PC-9 (cell line): ENCODE data around the gene LIMS1. TPM values are rescaled to one million over a fixed set of nuclear protein-coding genes. Genes with fewer than 3 reads are reported as not detected.
A peak's percentile ranks its signal among the peaks of the same experiment; 100 is the strongest.

Experiments
- Bru-seq: library from RNA; stranded (reverse); fragments of 400-500 nt; gene quantifications from one replicate; lab custom pipeline; 2021; lab: Mats Ljungman, UMichigan
- BruChase-seq, 2 experiments: library from RNA; stranded (reverse); fragments of 400-500 nt; gene quantifications; one replicate each; lab custom pipeline; 2021; lab: Mats Ljungman, UMichigan
- BruUV-seq: library from RNA; stranded (reverse); fragments of 400-500 nt; replicated peaks from 2 replicates; lab custom pipeline; 2021; lab: Mats Ljungman, UMichigan
- CTCF ChIA-PET: fragments of 300-600 bp; sonication (Branson Sonifier 250); formaldehyde crosslinking; loops from one replicate; lab custom pipeline; 2022; ENCODE audit warnings: antibody characterized with exemption; lab: Charles Lee
- POLR2A ChIA-PET: fragments of 300-600 bp; sonication (Branson Sonifier 250); formaldehyde crosslinking; loops from one replicate; lab custom pipeline; 2022; ENCODE audit warnings: antibody characterized with exemption; ENCODE audit not compliant: unreplicated experiment; lab: Charles Lee
- DNase-seq, 2 experiments: peaks; one replicate each; pipeline versions ENCODE4 v3.0.0 to v3.0.0-alpha.2; 2015 to 2022; ENCODE audit warnings: mixed read lengths in 1 of 2
- H2AFZ ChIP-seq: fragments of 200-600 bp; sonication (generic); 2 replicates; pipeline ENCODE4 v1.8.1; 2017; ENCODE audit warnings: antibody characterized with exemption
- H3F3A ChIP-seq: fragments of 200-600 bp; sonication (generic); 2 replicates; pipeline ENCODE4 v1.8.1; 2017; ENCODE audit warnings: antibody characterized with exemption, mild to moderate bottlenecking, low read depth; ENCODE audit not compliant: insufficient read depth
- H3K27ac ChIP-seq: fragments of 200-600 bp; sonication (generic); 2 replicates; pipeline ENCODE4 v1.6.1; 2016; ENCODE audit warnings: mixed run types
- H3K27me3 ChIP-seq: fragments of 200-600 bp; sonication (generic); 2 replicates; pipeline ENCODE4 v1.6.1; 2016; ENCODE audit warnings: low read depth, mixed run types; ENCODE audit not compliant: insufficient read depth
- H3K36me3 ChIP-seq: fragments of 200-600 bp; sonication (generic); 2 replicates; pipeline ENCODE4 v1.6.1; 2016; ENCODE audit warnings: low read depth, mixed run types
- H3K4me1 ChIP-seq: fragments of 200-600 bp; sonication (generic); replicated peaks from 2 replicates; pipeline ENCODE4 v1.6.1; 2016; ENCODE audit warnings: mixed run types; ENCODE audit not compliant: insufficient read depth
- H3K4me2 ChIP-seq: fragments of 200-600 bp; sonication (generic); 2 replicates; pipeline ENCODE4 v1.6.1; 2017; ENCODE audit warnings: mixed run types
- H3K4me3 ChIP-seq: fragments of 200-600 bp; sonication (generic); 2 replicates; pipeline ENCODE4 v1.6.1; 2016; ENCODE audit warnings: mixed run types
- H3K79me2 ChIP-seq: fragments of 200-600 bp; sonication (generic); 2 replicates; pipeline ENCODE4 v1.6.1; 2017; ENCODE audit warnings: low read depth, mixed run types
- H3K9me2 ChIP-seq: fragments of 200-600 bp; sonication (generic); 2 replicates; pipeline ENCODE4 v1.8.1; 2017; ENCODE audit warnings: mild to moderate bottlenecking; ENCODE audit not compliant: insufficient read depth
- H3K9me3 ChIP-seq: fragments of 200-600 bp; sonication (generic); 2 replicates; pipeline ENCODE4 v1.8.1; 2016; ENCODE audit warnings: low read depth; ENCODE audit not compliant: insufficient read depth
- H4K20me1 ChIP-seq: fragments of 200-600 bp; sonication (generic); 2 replicates; pipeline ENCODE4 v1.8.1; 2017; ENCODE audit not compliant: insufficient read depth
- CTCF ChIP-seq: fragments of 200-600 bp; sonication (generic); conservative IDR thresholded peaks from 2 replicates; pipeline ENCODE4 v1.6.1; 2017; ENCODE audit warnings: mixed run types, antibody characterized with exemption, mild to moderate bottlenecking, moderate library complexity
- EZH2 ChIP-seq: fragments of 200-600 bp; sonication (generic); IDR thresholded peaks from 2 replicates; pipeline ENCODE4 v1.8.0; 2017; ENCODE audit warnings: antibody characterized with exemption, low read depth
- intact Hi-C: fragments of 100-400 bp; cut with micrococcal nuclease; formaldehyde crosslinking; loops from one replicate; pipeline ENCODE4 v1.10.0; 2022; ENCODE audit not compliant: unreplicated experiment
- long read RNA-seq: library from polyadenylated mRNA; stranded (forward); transcript quantifications from one replicate; pipeline ENCODE4 v2.0.0, GENCODE V29; 2022
- total RNA-seq: library from RNA; stranded (reverse); gene quantifications from 2 replicates; pipeline ENCODE4 v1.2.3, GENCODE V29; 2021

The LIMS1 gene
- total RNA-seq (58.2 and 61.6 TPM in 2 replicates), Bru-seq, nascent RNA (percentile 85 among the genes with signal in this experiment), BruChase-seq, experiment 1, labeled RNA remaining after a 2-hour chase (percentile 88 among the genes with signal in this experiment), BruChase-seq, experiment 2, labeled RNA remaining after a 6-hour chase (percentile 83 among the genes with signal in this experiment)
- long read RNA-seq, full-length matches to known transcripts, result 29 of 47 reads
- long read RNA-seq, partial matches to known transcripts, result 2 of 47 reads
- long read RNA-seq, other reads (novel, unspliced or antisense), result 16 of 47 reads

- CTCF ChIA-PET, result interaction anchor here (0.6 to 1.3 kb wide), 2 partner anchors 50 to 313 kb away, joined by 3 read pairs; no protein-coding TSS in a partner anchor
- Histone ChIP-seq H3F3A (peaks cover 20% of the 10 kb centered on the region; the same call in 1 of the 2 replicates), H3K36me3 (no peaks in the 10 kb centered on the region), H3K27ac (peak within 1 kb of the TSS; percentile 83), H3K27me3 (no peaks in the 10 kb centered on the region), H3K9me2 (no peaks in the 10 kb centered on the region), H4K20me1 (peaks cover 3% of the 10 kb centered on the region; the same call in 1 of the 2 replicates), H3K79me2 (peaks cover 46% of the 10 kb centered on the region), H3K4me1 (peaks cover 15% of the 10 kb centered on the region), H2AFZ (peak within 1 kb of the TSS; percentile 86), H3K4me2 (peak within 1 kb of the TSS; percentile 93), H3K9me3 (no peaks in the 10 kb centered on the region), H3K4me3 (peak within 1 kb of the TSS; percentile 73)
- BruUV-seq, result no TSS peak
- DNase-seq, result peak; percentile 90 to 93
- intact Hi-C loops, result loop anchor here (2.0 kb wide), 1 partner anchor 49 kb away; no protein-coding TSS in a partner anchor
- POLR2A ChIA-PET, result interaction anchor here (0.6 to 0.7 kb wide), 4 partner anchors 60 to 635 kb away, joined by 3 to 4 read pairs (median 4); no protein-coding TSS in a partner anchor
- TF ChIP-seq CTCF (no peak), EZH2 (no peak)
Observed at GRCh38 chr2:108533832-108534583, at the start of gene LIMS1. Gene LIMS1, plus strand, starts transcription at chr2:108534470. Its CDS starts 93 bp downstream, at chr2:108534563.

- no TSS peak for BruUV-seq
- CTCF ChIA-PET, result no interaction called here
Observed at GRCh38 chr2:108485253-108485652, 49.0 kb upstream of the LIMS1 start.

More at GRCh38 chr2:108485253-108485652, 49.0 kb upstream of the LIMS1 start:
- POLR2A ChIA-PET, result no interaction called here
- intact Hi-C loops, result loop anchor here (10.0 kb wide), 1 partner anchor 100 kb away; no protein-coding TSS in a partner anchor
- Histone ChIP-seq H3K4me2 (no peak overlapping the region), H3K4me3 (no peak overlapping the region), H4K20me1 (no peaks in the 10 kb centered on the region; the same call in 1 of the 2 replicates), H3K4me1 (no peaks in the 10 kb centered on the region), H3K36me3 (peaks cover 38% of the 10 kb centered on the region), H2AFZ (no peak overlapping the region), H3K79me2 (no peaks in the 10 kb centered on the region), H3K27ac (no peak overlapping the region), H3K9me3 (no peaks in the 10 kb centered on the region), H3K9me2 (no peaks in the 10 kb centered on the region), H3F3A (peaks cover 13% of the 10 kb centered on the region), H3K27me3 (no peaks in the 10 kb centered on the region)
- no peak for DNase-seq
- TF ChIP-seq EZH2, result no peak
- TF ChIP-seq CTCF, result no peak
